IMR-90 (cell line): ENCODE data around the gene FOXQ1. TPM values are rescaled to one million over a fixed set of nuclear protein-coding genes. Genes with fewer than 3 reads are reported as not detected.

Experiments
- ATAC-seq: fragments of 200-7000 bp; cut with Tn5 transposase; 2 replicates; pipeline ENCODE4 v1.9.1; 2020; ENCODE audit warnings: low read depth, mild to moderate bottlenecking, moderate library complexity
- BruUV-seq: library from RNA; stranded (reverse); fragments of 400-500 nt; replicated peaks from 2 replicates; lab custom pipeline; 2021; lab: Mats Ljungman, UMichigan
- CTCF ChIA-PET: fragments of 300-600 bp; formaldehyde crosslinking; extraction: SDS; loops from one replicate; lab custom pipeline; 2021; ENCODE audit warnings: antibody characterized with exemption; lab: Yijun Ruan, JAX
- POLR2A ChIA-PET: fragments of 300-600 bp; sonication (Branson Sonifier 250); formaldehyde crosslinking; loops from one replicate; lab custom pipeline; 2022; ENCODE audit warnings: antibody characterized with exemption; ENCODE audit not compliant: unreplicated experiment; lab: Charles Lee
- DNase-seq: peaks from one replicate; pipeline ENCODE4 v3.0.0; 2013
- H2AFZ ChIP-seq: replicated peaks from 2 replicates; pipeline ENCODE3; 2013; ENCODE audit warnings: low read length, mild to moderate bottlenecking; ENCODE audit not compliant: poor library complexity
- H2AK5ac ChIP-seq: 2 replicates; pipeline ENCODE4 v1.6.1; 2013; ENCODE audit warnings: low read depth, low read length, inconsistent platforms
- H2AK9ac ChIP-seq: replicated peaks from 2 replicates; pipeline ENCODE3; 2013; ENCODE audit warnings: mild to moderate bottlenecking, low read depth, low read length, moderate library complexity; ENCODE audit not compliant: poor library complexity
- H2BK120ac ChIP-seq: 2 replicates; pipeline ENCODE4 v1.6.1; 2013; ENCODE audit warnings: low read depth, low read length, inconsistent platforms
- H2BK15ac ChIP-seq: 3 replicates; pipeline ENCODE4 v1.6.1; 2013; ENCODE audit warnings: low read depth, low read length, inconsistent platforms
- H2BK20ac ChIP-seq: 2 replicates; pipeline ENCODE4 v1.6.1; 2013; ENCODE audit warnings: low read depth, mild to moderate bottlenecking, inconsistent platforms, low read length, moderate library complexity
- H2BK5ac ChIP-seq: 2 replicates; pipeline ENCODE4 v1.6.1; 2013; ENCODE audit warnings: mild to moderate bottlenecking, low read depth, low read length, inconsistent platforms; ENCODE audit not compliant: poor library complexity, severe bottlenecking
- H3K14ac ChIP-seq: replicated peaks from 2 replicates; pipeline ENCODE4 v1.6.1; 2013; ENCODE audit warnings: low read depth, low read length, inconsistent platforms
- H3K18ac ChIP-seq: 2 replicates; pipeline ENCODE4 v1.6.1; 2013; ENCODE audit warnings: low read depth, low read length, control low read depth
- H3K23ac ChIP-seq: 2 replicates; pipeline ENCODE4 v1.6.1; 2013; ENCODE audit warnings: low read depth, low read length, inconsistent platforms
- H3K27ac ChIP-seq: 2 replicates; pipeline ENCODE4 v1.5.1; 2013; ENCODE audit warnings: mild to moderate bottlenecking, control low read depth, low read length; ENCODE audit not compliant: insufficient read depth
- H3K27me3 ChIP-seq: 2 replicates; pipeline ENCODE4 v1.6.1; 2013; ENCODE audit warnings: low read length; ENCODE audit not compliant: control insufficient read depth, insufficient read depth
- H3K36me3 ChIP-seq: 2 replicates; pipeline ENCODE4 v1.6.1; 2013; ENCODE audit warnings: low read length, mixed read lengths; ENCODE audit not compliant: control insufficient read depth, insufficient read depth
- H3K4ac ChIP-seq: 2 replicates; pipeline ENCODE4 v1.6.1; 2013; ENCODE audit warnings: low read depth, low read length, inconsistent platforms
- H3K4me1 ChIP-seq: 2 replicates; pipeline ENCODE4 v1.6.1; 2013; ENCODE audit warnings: low read length, mixed read lengths; ENCODE audit not compliant: control insufficient read depth, insufficient read depth
- H3K4me2 ChIP-seq: 2 replicates; pipeline ENCODE4 v1.6.1; 2013; ENCODE audit warnings: low read depth, mild to moderate bottlenecking, control low read depth, low read length, moderate library complexity
- H3K4me3 ChIP-seq: 2 replicates; pipeline ENCODE4 v1.5.1; 2013; ENCODE audit warnings: low read depth, mild to moderate bottlenecking, control low read depth, low read length, moderate library complexity; ENCODE audit not compliant: insufficient read depth
- H3K56ac ChIP-seq: 2 replicates; pipeline ENCODE4 v1.6.1; 2013; ENCODE audit warnings: low read length, inconsistent platforms; ENCODE audit not compliant: insufficient read depth; ENCODE audit errors: extremely low read depth
- H3K79me1 ChIP-seq, 2 experiments: 2 replicates each; pipeline ENCODE4 v1.6.1; 2013; ENCODE audit warnings: low read length in 2 of 2, inconsistent platforms in 1 of 2, low read depth in 1 of 2
- H3K9ac ChIP-seq: 2 replicates; pipeline ENCODE4 v1.6.1; 2013; ENCODE audit warnings: low read depth, low read length, control low read depth
- H3K9me1 ChIP-seq: 2 replicates; pipeline ENCODE4 v1.6.1; 2013; ENCODE audit warnings: low read length, inconsistent platforms; ENCODE audit not compliant: insufficient read depth
- H3K9me3 ChIP-seq: 2 replicates; pipeline ENCODE4 v1.6.1; 2013; ENCODE audit warnings: low read length; ENCODE audit not compliant: control insufficient read depth, insufficient read depth
- H4K20me1 ChIP-seq: 2 replicates; pipeline ENCODE4 v1.6.1; 2013; ENCODE audit warnings: low read length, inconsistent platforms; ENCODE audit not compliant: insufficient read depth
- H4K5ac ChIP-seq: 2 replicates; pipeline ENCODE4 v1.6.1; 2013; ENCODE audit warnings: mild to moderate bottlenecking, low read depth, low read length, control low read depth
- H4K8ac ChIP-seq, 2 experiments: 2 replicates each; pipeline ENCODE4 v1.6.1; 2013; ENCODE audit warnings: low read depth in 2 of 2, low read length in 2 of 2, control low read depth in 1 of 2, inconsistent platforms in 1 of 2
- H4K91ac ChIP-seq: 2 replicates; pipeline ENCODE4 v1.6.1; 2013; ENCODE audit warnings: low read depth, low read length, inconsistent platforms; ENCODE audit not compliant: insufficient read depth
- CTCF ChIP-seq: conservative IDR thresholded peaks from 2 replicates; pipeline ENCODE4 v1.5.1; 2012; ENCODE audit warnings: mild to moderate bottlenecking, low read depth, low read length, improper control_type of control experiment
- RAD21 ChIP-seq: IDR thresholded peaks from 2 replicates; pipeline ENCODE4 v1.6.1; 2012; ENCODE audit warnings: low read length, improper control_type of control experiment
- RFX5 ChIP-seq: IDR thresholded peaks from 2 replicates; pipeline ENCODE4 v1.8.0; 2012; ENCODE audit warnings: low read depth, mild to moderate bottlenecking, low read length, moderate library complexity
- WGBS, 2 experiments: methylation state at CpG; one replicate each; pipeline versions ENCODE4 v1.1.5 to v1.1.7; 2013; ENCODE audit warnings: missing lambda C conversion rate in 2 of 2; ENCODE audit not compliant: insufficient read length in 1 of 2; ENCODE audit errors: extremely low coverage in 2 of 2; 5-methylcytosine and 5-hydroxymethylcytosine counted together
- dilution Hi-C: fragments of 300-500 bp; cut with HindIII; formaldehyde crosslinking; loops from one replicate; pipeline ENCODE4 v1.14.3; 2018; ENCODE audit warnings: low sequenced_read_pairs; ENCODE audit not compliant: unreplicated experiment
- in situ Hi-C: fragments of 300-500 bp; cut with MboI; formaldehyde crosslinking; loops from 3 replicates; pipeline ENCODE4 v1.14.3; 2019; ENCODE audit warnings: low sequenced_read_pairs, inconsistent platforms, mixed read lengths
- intact Hi-C: fragments of 100-400 bp; cut with micrococcal nuclease; formaldehyde crosslinking; loops from 2 replicates; pipeline ENCODE4 v1.10.0; 2022
- polyA plus RNA-seq, 3 experiments: library from polyadenylated mRNA; depleted of rRNA; stranded (reverse); fragments of >200 nt; gene quantifications; 2 replicates each; pipeline ENCODE4 v1.2.3, GENCODE V29; 2012; ENCODE audit warnings: low replicate concordance in 1 of 3
- total RNA-seq: library from RNA; depleted of rRNA; stranded (reverse); fragments of >200 nt; gene quantifications from 2 replicates; pipeline ENCODE4 v1.2.3, GENCODE V29; 2012

The FOXQ1 gene
- total and polyA plus RNA-seq, 2 of the 4 experiments (the other 2 are of a cell fraction): not detected

- dilution Hi-C loops: no loop called here
- BruUV-seq: no TSS peak
- no peaks in the 10 kb centered on the region for H3K79me1 ChIP-seq
- H3K4me2 ChIP-seq: no peak overlapping the region
- WGBS, 2 experiments: 10% methylated on average over 12 of the region's 45 CpGs; no CpG with 5 or more reads in 1 of the 2 experiments
- H3K23ac ChIP-seq: no peak overlapping the region
- H3K18ac ChIP-seq: no peak overlapping the region
- no peak overlapping the region for H3K14ac ChIP-seq
- H2BK5ac ChIP-seq: no peak overlapping the region
- no peaks in the 10 kb centered on the region; the same call in 1 of the 2 replicates for H3K9me3 ChIP-seq
- H3K27me3 ChIP-seq: peaks cover 62% of the 10 kb centered on the region
- CTCF ChIA-PET: interaction anchor here (0.8 to 1.8 kb wide), 2 partner anchors 17 to 170 kb away, joined by 3 to 5 read pairs; no protein-coding TSS in a partner anchor
- no peak overlapping the region for H4K8ac ChIP-seq
- DNase-seq (no peak), ATAC-seq (peak; percentile 40)
- no peak overlapping the region for H2AK9ac ChIP-seq
- no peak overlapping the region for H3K27ac ChIP-seq
- intact Hi-C loops: loop anchor here (2.0 to 5.0 kb wide), 2 partner anchors 73 to 517 kb away; partner anchors contain the start of gene FOXF2
- no peaks in the 10 kb centered on the region for H3K36me3 ChIP-seq
- no peak overlapping the region for H4K5ac ChIP-seq
- in situ Hi-C loops: no loop called here
- TF ChIP-seq RFX5 (no peak), CTCF (peak; percentile 45), RAD21 (peak; percentile 38)
- H3K9me1 ChIP-seq: no peaks in the 10 kb centered on the region
- no peaks in the 10 kb centered on the region for H3K4me1 ChIP-seq
- H2BK120ac ChIP-seq: no peak overlapping the region
- H2AK5ac ChIP-seq: no peak overlapping the region
- no peak overlapping the region for H2BK15ac ChIP-seq
- no peak overlapping the region for H3K9ac ChIP-seq
- H4K20me1 ChIP-seq: no peaks in the 10 kb centered on the region
- H2AFZ ChIP-seq: no peak overlapping the region
- no peak overlapping the region for H4K91ac ChIP-seq
- no peak overlapping the region for H3K56ac ChIP-seq
- no peak overlapping the region for H2BK20ac ChIP-seq
- peak overlapping the region; percentile 31 for H3K4me3 ChIP-seq
- no peak overlapping the region for H3K4ac ChIP-seq
- POLR2A ChIA-PET: no interaction called here
These were observed 2.0 kb downstream of the FOXQ1 start for GRCh38 chr6:1313767-1314503.
